HG03571 (cell line): ENCODE data around the gene PTPRU.
A peak's percentile ranks its signal among the peaks of the same experiment; 100 is the strongest.
"Not testable (repeated sequence)": the region's sequence is repeated elsewhere in the genome, so short reads cannot be mapped to it uniquely, and the experiment has no call there.

Experiments used
- ATAC-seq: cut with Tn5 transposase; IDR thresholded peaks from one replicate; pipeline ENCODE4 v1.9.1; 2021; ENCODE audit not compliant: unreplicated experiment

PTPRU gene

GRCh38 chr1:29221296-29221695 lies 15.0 kb upstream of the PTPRU start:
- ATAC-seq, result no peak

GRCh38 chr1:29222260-29222659 lies 14.1 kb upstream of the PTPRU start:
- not testable (repeated sequence) for ATAC-seq

- no peak for ATAC-seq
These were observed 13.6 kb upstream of the PTPRU start for GRCh38 chr1:29222686-29223085.

- ATAC-seq, result no peak
These were observed 12.8 kb upstream of the PTPRU start for GRCh38 chr1:29223521-29223920.

GRCh38 chr1:29224356-29224837 lies 11.9 kb upstream of the PTPRU start:
- no peak for ATAC-seq

- ATAC-seq, result no peak
These were observed 11.0 kb upstream of the PTPRU start for GRCh38 chr1:29225361-29225760.

- ATAC-seq, result no peak
These were observed 8.8 kb upstream of the PTPRU start for GRCh38 chr1:29227511-29227910.

GRCh38 chr1:29230204-29230552 lies 6.1 kb upstream of the PTPRU start:
- ATAC-seq, result no peak

- peak; percentile 92 for ATAC-seq
These were observed 5.6 kb upstream of the PTPRU start, which contains the start of gene MECR for GRCh38 chr1:29230553-29231378. MECR (minus strand) TSS chr1:29230934; CDS start chr1:29230906, 28 bp downstream.

GRCh38 chr1:29232387-29232786 lies 3.9 kb upstream of the PTPRU start:
- ATAC-seq, result no peak

GRCh38 chr1:29233693-29234092 lies 2.6 kb upstream of the PTPRU start:
- ATAC-seq, result no peak

GRCh38 chr1:29234471-29234870 lies 1.9 kb upstream of the PTPRU start:
- no peak for ATAC-seq

- not testable (repeated sequence) for ATAC-seq
These were observed 1.4 kb upstream of the PTPRU start for GRCh38 chr1:29234881-29235280.

- ATAC-seq, result no peak
These were observed 398 bp downstream of the PTPRU start for GRCh38 chr1:29236712-29237128.

GRCh38 chr1:29237129-29237821 lies 953 bp downstream of the PTPRU start:
- ATAC-seq, result no peak

- no peak for ATAC-seq
These were observed 1.7 kb downstream of the PTPRU start for GRCh38 chr1:29237852-29238619.

- ATAC-seq, result no peak
These were observed 2.3 kb downstream of the PTPRU start for GRCh38 chr1:29238620-29239002.

- no peak for ATAC-seq
These were observed 2.8 kb downstream of the PTPRU start for GRCh38 chr1:29239142-29239541.

GRCh38 chr1:29240400-29240837 lies 4.1 kb downstream of the PTPRU start:
- no peak for ATAC-seq

- no peak for ATAC-seq
These were observed 4.7 kb downstream of the PTPRU start for GRCh38 chr1:29240986-29241385.
